ENCODE results near the gene SETD6.
A peak's percentile ranks its signal among the peaks of the same experiment; 100 is the strongest.

The SETD6 gene

DNA sequence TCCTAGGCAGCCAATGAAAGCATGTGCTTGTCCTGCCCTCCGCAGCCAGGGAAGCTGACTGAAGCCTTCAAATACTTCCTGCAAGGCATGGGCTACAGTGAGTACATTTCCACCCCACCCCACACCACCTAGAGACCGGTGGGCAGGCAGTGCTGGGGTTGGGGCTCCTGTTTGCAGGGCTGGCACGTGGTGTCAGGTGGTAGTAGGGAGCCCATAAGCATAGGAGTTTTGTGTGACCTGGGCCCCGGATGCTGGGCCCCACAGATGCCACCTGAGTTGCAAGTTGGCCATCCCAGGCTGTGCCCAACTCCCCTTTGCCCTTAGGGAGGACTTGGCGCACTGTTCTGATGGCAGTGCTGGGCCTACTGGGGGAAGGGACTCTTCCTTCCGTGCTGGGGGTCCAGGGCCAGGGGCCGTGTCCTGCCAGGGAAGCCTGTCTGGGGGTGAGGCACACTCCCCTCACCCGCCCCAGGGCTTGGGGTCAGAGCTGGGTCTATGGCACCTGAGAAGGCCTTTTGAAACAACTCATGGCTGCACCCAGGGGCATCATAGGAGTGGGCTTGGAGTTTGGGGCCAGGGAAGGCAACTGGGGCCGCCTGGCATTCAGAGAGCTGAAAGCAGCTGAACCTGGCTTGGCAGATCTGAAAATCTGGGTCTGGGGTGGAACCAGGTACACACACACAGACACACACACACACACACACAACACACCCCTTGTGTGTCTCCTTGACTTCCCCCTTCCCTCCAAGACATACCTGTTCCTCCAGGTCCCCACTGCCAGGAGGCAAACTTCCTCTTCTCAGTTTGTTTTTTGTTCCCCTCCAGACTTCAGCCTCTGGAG is 5.8 kb upstream of the SETD6 start:
- no peak for DNase-seq

GRCh38 chr16:58510097-58510775 is 5.1 kb upstream of the SETD6 start:
- no peak for DNase-seq

- no peak for DNase-seq
Observed at GRCh38 chr16:58510776-58511628, 4.3 kb upstream of the SETD6 start.

DNA sequence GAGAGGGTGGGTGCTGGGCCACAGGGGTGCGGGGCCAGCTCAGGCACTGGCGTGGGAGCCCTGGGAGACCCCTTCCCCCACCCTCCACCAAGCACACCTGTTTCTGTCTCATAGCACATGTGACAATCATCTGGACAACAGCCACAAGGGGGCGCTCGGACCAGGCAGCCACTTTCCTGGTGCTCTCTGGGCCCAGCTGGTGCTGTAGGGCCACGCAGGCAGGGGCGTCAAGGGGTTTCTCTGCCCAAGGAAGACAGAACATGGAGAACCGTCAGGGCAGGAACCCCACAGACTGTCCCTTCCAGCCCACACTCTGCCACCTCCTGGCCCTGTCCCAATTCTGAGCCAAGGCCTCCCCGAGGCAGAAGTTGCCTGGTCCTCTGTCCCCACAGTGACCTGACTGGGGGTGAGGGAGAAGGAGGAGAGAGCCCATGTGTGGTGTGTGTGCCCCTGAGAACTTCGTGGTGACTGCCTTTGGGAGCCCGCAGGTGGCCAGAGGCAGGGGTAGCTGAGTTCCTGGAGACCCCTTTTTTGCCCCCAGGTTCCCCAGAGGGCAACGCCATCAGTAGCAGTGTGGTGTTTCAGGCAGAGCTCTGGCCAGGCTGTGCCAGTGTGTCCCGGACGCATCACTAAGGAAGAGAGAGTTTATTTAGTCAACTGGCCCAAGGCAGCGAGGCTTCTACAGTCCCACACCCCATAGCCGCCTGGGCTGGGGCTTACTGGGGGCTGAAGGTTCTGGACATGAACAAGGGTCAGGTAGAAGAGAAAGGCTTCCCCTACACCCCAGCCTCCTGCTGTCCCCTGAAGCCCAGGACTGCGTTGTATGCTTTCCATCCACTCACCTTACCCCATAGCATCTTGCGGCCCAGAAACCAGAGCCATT is 3.1 kb upstream of the SETD6 start:
- peak; percentile 83 to 90 for DNase-seq

- no peak for DNase-seq
Observed at GRCh38 chr16:58513874-58514273, 1.4 kb upstream of the SETD6 start.

GRCh38 chr16:58515871-58516767 is 802 bp downstream of the SETD6 start:
- peak; percentile 23 to 36 for DNase-seq

DNA sequence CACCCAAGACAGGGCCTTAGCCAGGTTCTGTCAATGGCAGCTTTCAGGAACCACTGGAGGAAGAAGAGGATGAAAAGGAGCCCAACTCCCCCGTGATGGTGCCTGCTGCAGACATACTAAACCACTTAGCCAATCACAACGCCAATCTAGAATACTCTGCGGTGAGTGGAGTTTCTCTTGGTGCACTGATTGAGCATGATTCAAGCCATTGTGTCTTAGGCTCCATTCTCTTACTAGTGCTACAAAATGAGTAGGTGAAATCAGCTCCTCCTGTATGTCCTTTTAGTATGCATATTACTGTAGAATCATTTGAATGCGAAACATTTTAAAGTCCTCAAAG is 1.4 kb downstream of the SETD6 start:
- no peak for DNase-seq

DNA sequence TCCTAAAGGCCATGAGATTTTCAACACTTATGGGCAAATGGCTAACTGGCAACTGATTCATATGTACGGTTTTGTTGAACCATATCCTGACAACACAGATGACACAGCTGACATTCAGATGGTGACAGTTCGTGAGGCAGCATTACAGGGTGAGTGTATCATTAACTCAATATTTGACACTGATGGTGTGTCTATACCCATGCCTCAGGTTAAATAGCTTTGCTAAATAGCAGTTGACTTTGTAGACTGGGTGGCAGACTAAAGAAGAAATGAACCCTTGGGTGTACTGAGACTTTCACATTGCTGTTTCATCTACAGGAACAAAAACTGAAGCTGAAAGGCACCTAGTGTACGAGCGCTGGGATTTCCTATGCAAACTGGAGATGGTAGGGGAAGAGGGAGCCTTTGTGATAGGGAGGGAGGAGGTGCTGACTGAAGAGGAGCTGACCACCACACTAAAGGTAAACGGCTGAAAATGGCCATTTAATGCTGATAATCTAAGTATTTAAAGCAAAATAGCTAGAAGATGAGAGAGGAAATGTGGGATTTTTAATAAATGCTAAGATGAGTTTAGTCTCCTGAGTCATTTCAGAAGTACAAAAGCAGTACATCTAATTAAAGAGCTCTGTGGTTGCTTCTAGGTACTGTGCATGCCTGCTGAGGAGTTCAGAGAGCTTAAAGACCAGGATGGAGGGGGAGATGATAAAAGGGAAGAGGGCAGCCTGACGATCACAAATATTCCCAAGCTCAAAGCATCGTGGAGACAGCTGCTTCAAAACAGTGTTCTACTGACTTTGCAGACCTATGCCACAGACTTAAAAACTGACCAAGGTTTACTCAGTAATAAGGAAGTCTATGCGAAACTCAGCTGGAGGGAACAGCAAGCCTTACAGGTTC is 3.0 kb downstream of the SETD6 start:
- DNase-seq, result no peak

DNA sequence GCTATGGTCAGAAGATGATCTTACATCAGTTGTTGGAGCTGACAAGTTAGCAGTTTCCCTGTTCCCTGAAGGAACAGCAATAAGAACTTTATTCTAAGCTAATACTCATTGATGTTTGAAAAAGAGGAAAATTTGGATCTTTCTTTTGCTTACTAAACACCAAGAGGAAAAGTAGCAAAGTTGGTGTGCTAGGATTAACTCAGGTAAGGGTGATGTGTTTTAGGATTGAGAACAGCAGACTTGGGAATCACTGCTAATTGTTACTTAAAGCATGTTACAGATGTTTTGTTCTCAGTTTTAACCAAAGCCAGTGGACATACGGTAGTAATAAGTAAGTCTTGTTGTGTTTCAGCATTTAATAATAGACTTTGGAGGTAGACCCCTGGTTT is 3.7 kb downstream of the SETD6 start:
- no peak for DNase-seq

DNA sequence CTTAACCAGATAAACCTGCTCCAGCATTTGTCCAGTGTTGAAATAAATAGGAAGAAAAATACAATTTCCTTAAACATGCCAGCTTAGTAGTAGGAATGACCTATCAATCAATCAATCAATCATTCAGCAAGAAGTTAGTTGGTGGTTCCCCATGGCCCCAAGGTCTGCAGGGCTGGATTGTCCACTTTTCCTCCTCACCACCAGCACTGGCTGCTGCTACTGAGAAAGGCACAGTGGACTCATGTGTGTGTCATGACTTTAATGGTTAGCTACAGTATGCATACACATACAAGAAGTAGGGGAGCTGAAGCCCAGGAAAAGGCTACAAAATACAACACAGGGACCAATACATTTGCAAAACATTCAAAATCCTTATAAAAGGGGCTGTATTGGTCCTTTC is 4.4 kb downstream of the SETD6 start:
- no peak for DNase-seq

GRCh38 chr16:58530179-58530578 is 14.9 kb downstream of the SETD6 start:
- no peak for DNase-seq

GRCh38 chr16:58532414-58532813 is 17.1 kb downstream of the SETD6 start:
- DNase-seq, result no peak

DNA sequence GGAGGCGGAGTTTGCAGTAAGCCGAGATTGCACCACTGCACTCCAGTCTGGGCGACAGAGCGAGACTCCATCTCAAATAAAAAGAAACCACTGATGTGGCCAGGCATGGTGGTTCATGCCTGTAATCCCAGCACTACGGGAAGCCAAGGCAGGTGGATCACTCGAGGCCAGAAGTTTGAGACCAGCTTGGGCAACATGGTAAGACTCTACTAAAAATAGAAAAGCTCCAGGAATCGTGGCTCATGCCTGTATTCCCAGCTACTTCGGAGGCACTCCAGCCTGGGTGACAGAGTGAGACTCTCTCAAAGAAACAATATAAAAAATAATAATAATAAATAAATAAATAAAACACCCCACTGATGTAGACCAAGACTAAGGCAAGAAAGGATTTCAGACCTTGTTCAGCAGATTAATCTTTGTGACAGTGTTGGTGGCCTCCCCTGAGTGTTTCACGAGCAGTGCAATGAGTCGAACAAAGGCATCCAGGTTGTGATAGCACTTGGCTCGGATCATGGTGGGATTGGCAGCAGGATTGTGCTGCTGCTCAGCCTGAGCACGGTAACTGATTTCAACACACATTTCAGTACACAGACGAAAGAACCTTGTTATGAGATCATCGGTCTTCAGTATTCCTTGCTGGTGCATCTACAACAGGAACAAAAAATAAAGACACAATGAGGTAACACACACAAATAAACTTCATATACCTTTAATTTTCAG is 18.6 kb downstream of the SETD6 start:
- DNase-seq, result no peak

DNA sequence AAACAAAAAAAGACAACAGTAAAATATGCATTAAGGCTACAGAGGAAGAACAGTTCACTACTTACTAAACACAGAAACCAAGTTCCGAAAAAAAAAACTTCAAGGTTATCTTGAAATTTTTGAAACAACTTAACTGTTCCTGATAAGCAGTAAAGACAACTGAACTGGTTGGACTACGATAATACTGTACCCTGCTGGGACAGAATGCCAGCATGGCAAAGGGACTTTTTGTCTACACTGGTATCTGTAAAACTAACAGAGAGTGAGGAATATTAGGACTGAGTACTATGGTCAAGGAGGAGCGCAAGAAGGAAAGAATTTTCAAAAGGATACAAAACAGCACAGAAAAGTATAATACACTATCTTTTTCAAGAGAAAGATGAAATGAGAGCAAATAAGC is 19.8 kb downstream of the SETD6 start:
- DNase-seq, result no peak

- DNase-seq, result no peak
Observed at GRCh38 chr16:58536278-58536677, 21.0 kb downstream of the SETD6 start.

DNA sequence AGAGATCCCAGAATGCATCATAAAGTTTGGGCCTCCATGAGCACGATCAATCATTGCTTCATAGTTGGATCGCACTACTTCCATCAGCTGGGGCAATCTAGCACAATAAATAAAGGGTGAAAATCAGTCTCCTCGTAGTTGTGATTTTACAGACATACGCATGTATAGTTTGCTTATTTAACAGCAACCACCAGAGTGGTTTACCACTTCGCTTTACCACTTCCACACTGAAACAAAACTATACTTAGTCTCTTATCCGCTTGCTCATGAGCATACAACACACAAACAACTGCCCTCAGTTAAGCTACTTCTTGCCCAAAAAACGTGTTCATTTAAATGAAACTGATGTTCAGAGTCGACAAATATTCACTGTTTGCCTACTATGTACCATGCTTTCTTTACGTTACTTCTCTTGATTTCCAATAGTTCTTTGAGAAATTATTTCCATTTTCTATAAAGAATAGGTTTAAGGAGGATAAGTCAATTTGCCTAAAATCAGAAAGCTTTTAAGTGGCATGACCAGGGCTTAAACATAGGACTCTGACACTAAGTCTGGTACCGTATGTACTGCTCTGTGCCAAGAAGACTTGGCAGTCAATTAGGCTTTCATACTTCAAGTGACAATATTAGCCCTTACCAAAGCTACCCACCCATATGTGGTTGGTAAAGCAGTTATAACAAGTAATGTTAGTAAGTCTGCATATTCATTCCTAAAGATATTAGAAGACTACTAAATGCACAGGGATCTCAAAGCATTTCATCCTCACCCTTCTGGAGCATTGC is 22.0 kb downstream of the SETD6 start:
- no peak for DNase-seq

GRCh38 chr16:58541711-58542110 is 26.4 kb downstream of the SETD6 start:
- DNase-seq, result no peak

GRCh38 chr16:58542291-58542690 is 27.0 kb downstream of the SETD6 start:
- DNase-seq, result no peak

DNA sequence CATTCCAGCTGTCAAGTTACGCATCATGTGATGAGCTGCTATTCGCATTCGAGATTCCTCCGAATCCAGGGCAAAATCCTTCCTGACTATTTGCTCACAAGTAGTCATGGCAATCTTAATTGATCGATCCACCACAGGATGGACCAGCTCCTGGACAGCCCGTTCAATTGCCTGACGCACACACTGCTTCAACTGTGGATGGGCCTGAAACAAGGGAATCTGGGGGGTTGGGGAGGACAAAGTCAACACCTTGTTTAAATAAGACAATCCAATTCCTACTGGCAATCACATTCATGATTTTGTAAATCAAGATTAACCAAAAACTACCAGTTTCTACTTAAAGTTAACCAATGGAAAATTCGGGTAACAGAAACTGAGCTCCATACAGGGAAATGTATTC is 28.4 kb downstream of the SETD6 start:
- DNase-seq, result no peak
